Eye (tissue), 1 donor: ENCODE results near the gene DNMT3A.
"Not testable (repeated sequence)": the region's sequence is repeated elsewhere in the genome, so short reads cannot be mapped to it uniquely, and the experiment has no call there.

Experiments used
- DNase-seq: peaks from one replicate; pipeline ENCODE4 v3.0.0-alpha.2; 2015

The DNMT3A gene

GRCh38 chr2:25280051-25280687 is 61.6 kb downstream of the DNMT3A start:
- DNase-seq: no peak

GRCh38 chr2:25279091-25279651 is 62.6 kb downstream of the DNMT3A start:
- no peak for DNase-seq

- peak; percentile 89 for DNase-seq
Measured at GRCh38 chr2:25276569-25277465, 64.9 kb downstream of the DNMT3A start.

GRCh38 chr2:25275575-25275965 is 66.2 kb downstream of the DNMT3A start:
- no peak for DNase-seq

- no peak for DNase-seq
Measured at GRCh38 chr2:25274868-25275574, 66.7 kb downstream of the DNMT3A start.

GRCh38 chr2:25273985-25274535 is 67.7 kb downstream of the DNMT3A start:
- no peak for DNase-seq

- DNase-seq: not testable (repeated sequence)
Measured at GRCh38 chr2:25272705-25273104, 69.0 kb downstream of the DNMT3A start.

GRCh38 chr2:25270061-25270460 is 71.7 kb downstream of the DNMT3A start:
- DNase-seq: no peak

GRCh38 chr2:25269233-25269632 is 72.5 kb downstream of the DNMT3A start:
- DNase-seq: no peak

GRCh38 chr2:25268139-25268538 is 73.6 kb downstream of the DNMT3A start:
- no peak for DNase-seq

- no peak for DNase-seq
Measured at GRCh38 chr2:25266399-25266798, 75.3 kb downstream of the DNMT3A start.

- DNase-seq: no peak
Measured at GRCh38 chr2:25265802-25266201, 75.9 kb downstream of the DNMT3A start.

- DNase-seq: no peak
Measured at GRCh38 chr2:25265001-25265400, 76.7 kb downstream of the DNMT3A start.

GRCh38 chr2:25262288-25262687 is 79.4 kb downstream of the DNMT3A start:
- no peak for DNase-seq

- DNase-seq: peak; percentile 50
Measured at GRCh38 chr2:25259737-25260124, 82.0 kb downstream of the DNMT3A start.

GRCh38 chr2:25258847-25259736 is 82.6 kb downstream of the DNMT3A start:
- no peak for DNase-seq

GRCh38 chr2:25257931-25258846 is 83.5 kb downstream of the DNMT3A start:
- no peak for DNase-seq

- peak; percentile 80 for DNase-seq
Measured at GRCh38 chr2:25257032-25257552, 84.6 kb downstream of the DNMT3A start.

GRCh38 chr2:25256488-25256875 is 85.2 kb downstream of the DNMT3A start:
- no peak for DNase-seq

- no peak for DNase-seq
Measured at GRCh38 chr2:25255745-25256487, 85.8 kb downstream of the DNMT3A start.
